Sigmoid colon (tissue), 4 donors: ENCODE measurements around the gene BTBD9.

Experiments used
- POLR2A ChIP-seq, 2 donors: fragments of 450-650 bp; IDR thresholded peaks; one replicate each; pipeline ENCODE4 v1.6.1; 2016; ENCODE audit warnings: antibody characterized with exemption in 2 of 2, mild to moderate bottlenecking in 2 of 2, moderate library complexity in 2 of 2
- POLR2AphosphoS5 ChIP-seq, 4 donors: sonication (generic); formaldehyde crosslinking; IDR thresholded peaks; one replicate each; pipeline ENCODE4 v1.6.1; 2017; ENCODE audit warnings: antibody characterized with exemption in 4 of 4
- TF ChIP-seq, protein P1 (sequence below), 4 experiments: fragments of 450-650 bp in 3 of 4; fragments of 200-600 bp in 1 of 4; IDR thresholded peaks; one replicate each; pipeline ENCODE4 v1.5.1; 2016 to 2019; ENCODE audit warnings: antibody characterized with exemption in 4 of 4, mild to moderate bottlenecking in 3 of 4, moderate library complexity in 2 of 4

DNA sequence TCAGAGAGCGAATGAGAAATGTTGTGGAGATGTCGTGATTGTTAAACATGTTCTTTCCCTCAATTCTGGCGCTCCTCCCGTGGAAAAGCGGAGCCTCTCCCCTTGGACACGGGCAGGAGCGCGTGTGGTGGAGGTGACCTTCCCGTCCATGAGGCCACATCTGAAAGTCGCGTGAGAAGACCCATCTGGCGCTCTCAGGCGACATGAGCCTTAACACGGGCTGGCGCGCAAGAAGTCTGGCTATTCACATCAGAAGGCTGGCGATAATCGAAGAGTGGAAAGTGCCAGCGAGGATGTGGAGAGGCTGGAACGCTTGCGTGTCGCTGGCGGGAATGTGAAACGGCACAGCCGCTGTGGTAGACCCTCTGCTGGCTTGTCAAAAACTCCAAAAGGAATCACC is 478.9 kb downstream of the BTBD9 start:
- TF ChIP-seq, protein P1, sequence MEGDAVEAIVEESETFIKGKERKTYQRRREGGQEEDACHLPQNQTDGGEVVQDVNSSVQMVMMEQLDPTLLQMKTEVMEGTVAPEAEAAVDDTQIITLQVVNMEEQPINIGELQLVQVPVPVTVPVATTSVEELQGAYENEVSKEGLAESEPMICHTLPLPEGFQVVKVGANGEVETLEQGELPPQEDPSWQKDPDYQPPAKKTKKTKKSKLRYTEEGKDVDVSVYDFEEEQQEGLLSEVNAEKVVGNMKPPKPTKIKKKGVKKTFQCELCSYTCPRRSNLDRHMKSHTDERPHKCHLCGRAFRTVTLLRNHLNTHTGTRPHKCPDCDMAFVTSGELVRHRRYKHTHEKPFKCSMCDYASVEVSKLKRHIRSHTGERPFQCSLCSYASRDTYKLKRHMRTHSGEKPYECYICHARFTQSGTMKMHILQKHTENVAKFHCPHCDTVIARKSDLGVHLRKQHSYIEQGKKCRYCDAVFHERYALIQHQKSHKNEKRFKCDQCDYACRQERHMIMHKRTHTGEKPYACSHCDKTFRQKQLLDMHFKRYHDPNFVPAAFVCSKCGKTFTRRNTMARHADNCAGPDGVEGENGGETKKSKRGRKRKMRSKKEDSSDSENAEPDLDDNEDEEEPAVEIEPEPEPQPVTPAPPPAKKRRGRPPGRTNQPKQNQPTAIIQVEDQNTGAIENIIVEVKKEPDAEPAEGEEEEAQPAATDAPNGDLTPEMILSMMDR (IDR thresholded peaks at IDR 0.05) = no peak
- no peak for TF ChIP-seq POLR2A (IDR thresholded peaks at IDR 0.05)
- no peak for TF ChIP-seq POLR2AphosphoS5 (IDR thresholded peaks at IDR 0.05)
